LNCaP clone FGC (cell line): ENCODE data around the gene KCNIP1.
"Not testable (repeated sequence)": the region's sequence is repeated elsewhere in the genome, so short reads cannot be mapped to it uniquely, and the experiment has no call there.

ENCODE experiments used
- DNase-seq: peaks from one replicate; pipeline ENCODE4 v3.0.0-alpha.2; 2011; ENCODE audit warnings: low read depth
- H3K4me3 ChIP-seq: 2 replicates; pipeline ENCODE4 v1.5.1; 2011; ENCODE audit warnings: mild to moderate bottlenecking, low read depth, low read length, control low read depth
- TF ChIP-seq, protein P1 (sequence below): IDR thresholded peaks from 2 replicates; pipeline ENCODE4 v1.5.1; 2012; ENCODE audit warnings: mild to moderate bottlenecking; ENCODE audit not compliant: control insufficient read depth, insufficient read depth; ENCODE audit errors: extremely low read depth

Gene KCNIP1

DNA sequence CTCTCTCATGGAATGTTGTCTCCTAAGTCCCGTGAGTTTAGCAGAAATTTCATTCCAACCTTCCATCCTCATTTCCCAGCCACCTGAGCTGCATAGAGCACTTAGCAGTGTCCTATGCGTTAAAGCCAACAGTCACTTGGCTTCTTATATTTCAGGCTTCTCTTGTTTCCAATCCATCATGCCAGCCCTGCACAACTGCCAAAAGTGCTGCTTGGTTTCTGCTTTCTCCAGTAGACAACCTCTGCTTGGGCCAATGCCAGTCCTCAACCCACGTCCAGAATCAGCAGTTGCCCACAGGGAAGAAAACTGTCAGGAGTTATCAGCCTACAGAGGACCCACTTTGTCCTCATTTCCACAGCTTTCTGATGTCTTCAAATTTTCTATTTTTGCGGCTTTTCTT is 42.5 kb downstream of the KCNIP1 start:
- TF ChIP-seq, protein P1, sequence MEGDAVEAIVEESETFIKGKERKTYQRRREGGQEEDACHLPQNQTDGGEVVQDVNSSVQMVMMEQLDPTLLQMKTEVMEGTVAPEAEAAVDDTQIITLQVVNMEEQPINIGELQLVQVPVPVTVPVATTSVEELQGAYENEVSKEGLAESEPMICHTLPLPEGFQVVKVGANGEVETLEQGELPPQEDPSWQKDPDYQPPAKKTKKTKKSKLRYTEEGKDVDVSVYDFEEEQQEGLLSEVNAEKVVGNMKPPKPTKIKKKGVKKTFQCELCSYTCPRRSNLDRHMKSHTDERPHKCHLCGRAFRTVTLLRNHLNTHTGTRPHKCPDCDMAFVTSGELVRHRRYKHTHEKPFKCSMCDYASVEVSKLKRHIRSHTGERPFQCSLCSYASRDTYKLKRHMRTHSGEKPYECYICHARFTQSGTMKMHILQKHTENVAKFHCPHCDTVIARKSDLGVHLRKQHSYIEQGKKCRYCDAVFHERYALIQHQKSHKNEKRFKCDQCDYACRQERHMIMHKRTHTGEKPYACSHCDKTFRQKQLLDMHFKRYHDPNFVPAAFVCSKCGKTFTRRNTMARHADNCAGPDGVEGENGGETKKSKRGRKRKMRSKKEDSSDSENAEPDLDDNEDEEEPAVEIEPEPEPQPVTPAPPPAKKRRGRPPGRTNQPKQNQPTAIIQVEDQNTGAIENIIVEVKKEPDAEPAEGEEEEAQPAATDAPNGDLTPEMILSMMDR, result no peak
- H3K4me3 ChIP-seq, result no peak overlapping the region
- no peak for DNase-seq

DNA sequence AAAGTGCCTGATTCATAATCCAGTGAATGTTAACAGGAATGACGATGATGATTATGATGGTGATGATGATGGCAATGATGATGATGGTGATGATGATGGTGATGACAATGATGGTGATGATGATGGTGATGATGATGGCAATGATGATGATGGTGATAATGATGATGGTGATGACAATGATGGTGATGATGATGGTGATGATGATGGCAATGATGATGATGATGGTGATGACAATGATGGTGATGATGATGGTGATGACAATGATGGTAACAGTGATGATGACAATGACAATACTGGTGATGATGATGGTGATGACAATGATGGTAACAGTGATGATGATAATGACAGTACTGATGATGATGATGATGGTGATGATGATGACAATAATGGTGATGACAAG is 46.6 kb downstream of the KCNIP1 start:
- not testable (repeated sequence) for DNase-seq, H3K4me3 ChIP-seq

DNA sequence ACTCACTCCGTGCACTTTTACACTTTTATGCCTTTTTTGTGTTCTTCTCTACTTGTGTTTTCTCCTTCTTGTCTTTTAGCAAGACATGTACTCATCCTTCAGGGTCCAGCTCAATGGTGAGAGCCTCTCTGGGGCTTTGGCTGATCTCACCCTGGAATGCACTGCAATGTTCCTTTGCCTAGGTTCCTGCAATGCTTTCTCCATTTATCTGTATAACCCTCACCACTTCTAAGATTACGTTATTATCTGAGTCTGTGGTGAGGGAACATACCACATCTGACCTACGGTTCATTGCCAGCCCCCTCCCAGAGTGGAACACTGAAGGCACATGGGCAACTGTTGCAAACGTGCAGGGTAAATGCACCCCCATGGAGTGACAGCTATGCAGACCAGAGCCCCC is 47.3 kb downstream of the KCNIP1 start:
- no peak for DNase-seq
- no peak overlapping the region for H3K4me3 ChIP-seq
- TF ChIP-seq, protein P1, result no peak

DNA sequence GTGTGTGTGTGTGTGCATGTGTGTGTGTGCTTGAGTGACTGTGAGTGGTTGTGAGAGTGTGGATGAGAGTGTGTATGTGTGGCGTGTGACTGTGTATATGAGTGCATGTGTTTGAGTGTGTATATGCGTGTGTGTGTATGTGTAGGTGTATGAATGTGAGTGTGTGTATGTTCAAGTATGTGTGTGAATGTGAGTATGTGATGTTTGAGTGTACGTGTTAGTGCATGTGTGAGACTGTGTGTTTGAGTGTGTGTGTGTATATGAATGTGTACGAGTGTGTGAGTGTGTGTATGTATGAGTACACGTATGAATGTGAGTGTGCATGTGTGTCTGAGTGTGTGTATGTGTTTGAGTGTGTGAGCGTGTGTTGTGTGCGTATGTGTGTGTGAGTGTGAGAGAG is 47.8 kb downstream of the KCNIP1 start:
- TF ChIP-seq, protein P1, result no peak
- H3K4me3 ChIP-seq, result no peak overlapping the region

DNA sequence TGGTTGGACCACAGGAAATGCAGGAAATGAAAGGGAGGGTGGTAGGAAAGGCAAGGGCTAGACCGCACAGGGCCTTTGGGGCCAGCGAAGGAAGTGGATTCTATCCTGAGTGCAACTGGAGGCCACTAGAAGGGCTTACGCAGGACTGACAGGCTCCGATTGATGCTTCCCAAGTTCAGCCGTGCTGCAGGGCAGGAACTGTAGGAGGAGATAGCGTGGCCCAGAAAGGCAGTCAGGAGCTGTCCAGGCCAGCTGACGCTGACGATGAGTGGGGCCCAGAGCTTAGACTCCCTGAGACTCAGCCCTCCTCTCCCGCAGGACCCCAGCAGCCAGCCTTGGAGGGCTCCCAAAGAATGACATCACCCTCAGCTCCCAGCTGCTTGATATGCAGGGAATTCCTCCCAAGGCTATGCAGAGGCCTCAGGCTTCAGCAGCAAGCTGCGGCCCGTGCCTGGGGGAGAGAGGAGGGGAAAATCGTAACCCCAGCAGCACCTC is 48.8 kb downstream of the KCNIP1 start:
- no peak overlapping the region for H3K4me3 ChIP-seq
- no peak for DNase-seq
- TF ChIP-seq, protein P1, result no peak

More for the DNA sequence above, 47.8 kb downstream of the KCNIP1 start:
- DNase-seq, result no peak

DNA sequence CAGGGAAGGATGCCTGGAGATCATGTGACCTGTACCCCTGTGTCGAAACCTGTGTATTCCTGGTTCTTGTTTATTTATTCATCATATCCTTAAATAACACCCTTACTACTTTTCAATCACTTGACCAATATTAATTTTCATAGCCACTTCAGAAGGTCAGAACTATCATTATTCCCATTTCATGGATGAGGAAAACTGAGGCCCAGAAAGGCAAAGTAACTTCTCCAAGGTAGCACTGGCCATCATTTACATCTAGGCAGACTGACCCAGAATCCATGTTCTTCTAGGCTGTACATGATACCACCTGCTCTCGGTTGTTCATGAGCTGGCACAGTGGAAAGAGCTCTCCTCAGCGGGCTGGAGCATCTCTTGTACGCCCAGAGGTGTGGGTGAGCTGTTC is 49.4 kb downstream of the KCNIP1 start:
- no peak overlapping the region for H3K4me3 ChIP-seq
- DNase-seq, result no peak
- TF ChIP-seq, protein P1, result no peak

DNA sequence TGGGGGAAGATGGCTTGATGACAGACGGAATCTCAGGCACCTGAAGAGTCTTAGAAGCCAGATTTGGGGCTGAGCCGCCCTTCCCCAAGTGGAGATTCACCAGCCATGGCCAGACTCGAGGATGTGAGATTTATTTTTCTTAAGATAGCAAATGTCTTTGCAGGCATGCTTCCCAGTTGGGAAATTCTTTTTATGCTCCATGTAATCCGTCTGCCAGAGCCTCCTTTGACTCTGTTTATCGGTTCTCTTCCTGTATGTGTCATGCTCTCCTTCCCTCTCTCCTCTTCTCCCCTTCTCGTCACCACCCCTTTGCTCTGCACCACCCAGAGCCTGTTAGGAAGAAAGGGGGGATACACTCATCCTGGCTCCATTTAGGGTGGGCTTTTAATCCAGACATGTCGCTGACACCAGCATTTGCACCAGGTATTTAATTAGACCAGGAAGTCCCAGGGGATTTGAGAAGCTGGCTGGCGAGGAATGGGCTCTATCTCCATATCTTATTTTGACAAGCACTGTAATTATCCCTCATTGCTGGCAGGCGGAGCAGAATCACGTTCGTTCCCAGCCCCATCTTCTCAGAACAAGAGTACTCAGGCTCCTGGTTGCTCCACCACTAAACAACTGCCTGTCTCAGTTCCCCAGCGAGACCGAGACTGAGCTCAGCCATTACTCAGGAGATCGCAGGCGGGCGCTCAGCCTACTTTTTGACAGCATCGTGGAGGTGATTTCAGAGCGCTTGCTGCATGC is 50.9 kb downstream of the KCNIP1 start:
- DNase-seq, result no peak
- H3K4me3 ChIP-seq, result no peak overlapping the region
- TF ChIP-seq, protein P1, result no peak
